Stimulated activated CD4-positive, alpha-beta T cell treated with anti-CD3 and anti-CD28 coated beads, Interleukin-2, amount 100 ng/mL, for 24 hours (primary cell): ENCODE measurements around the gene DOCK6.
"Not testable (repeated sequence)": the region's sequence is repeated elsewhere in the genome, so short reads cannot be mapped to it uniquely, and the experiment has no call there.

ENCODE experiments used
- DNase-seq, 2 donors: peaks; one replicate each; pipeline ENCODE4 v3.0.0-alpha.2; 2020

DOCK6 gene

GRCh38 chr19:11196406-11197287 lies 65.7 kb downstream of the DOCK6 start:
- no peak for DNase-seq

DNA sequence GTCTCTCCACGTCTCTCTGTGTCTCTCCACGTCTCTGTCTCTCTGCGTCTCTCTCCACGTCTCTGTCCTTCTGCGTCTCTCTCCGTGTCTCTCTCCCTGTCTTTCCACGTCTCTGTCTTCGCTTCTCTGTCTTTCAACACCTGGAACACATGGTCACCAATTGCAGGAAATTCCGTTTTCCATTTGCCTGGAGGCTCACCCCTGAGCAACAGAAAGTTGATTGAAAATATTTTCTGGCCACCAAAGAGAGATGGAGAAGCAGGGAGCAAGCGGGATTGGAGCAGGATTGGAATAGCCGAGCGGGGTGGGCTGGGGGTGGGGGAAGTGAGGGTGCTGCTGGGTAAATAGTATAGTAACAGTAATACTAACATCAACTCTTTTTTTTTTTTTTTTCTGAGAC lies 66.6 kb downstream of the DOCK6 start:
- no peak for DNase-seq

- DNase-seq = no peak
These were observed 67.4 kb downstream of the DOCK6 start for GRCh38 chr19:11194656-11195558.

GRCh38 chr19:11194173-11194572 lies 68.2 kb downstream of the DOCK6 start:
- no peak for DNase-seq

DNA sequence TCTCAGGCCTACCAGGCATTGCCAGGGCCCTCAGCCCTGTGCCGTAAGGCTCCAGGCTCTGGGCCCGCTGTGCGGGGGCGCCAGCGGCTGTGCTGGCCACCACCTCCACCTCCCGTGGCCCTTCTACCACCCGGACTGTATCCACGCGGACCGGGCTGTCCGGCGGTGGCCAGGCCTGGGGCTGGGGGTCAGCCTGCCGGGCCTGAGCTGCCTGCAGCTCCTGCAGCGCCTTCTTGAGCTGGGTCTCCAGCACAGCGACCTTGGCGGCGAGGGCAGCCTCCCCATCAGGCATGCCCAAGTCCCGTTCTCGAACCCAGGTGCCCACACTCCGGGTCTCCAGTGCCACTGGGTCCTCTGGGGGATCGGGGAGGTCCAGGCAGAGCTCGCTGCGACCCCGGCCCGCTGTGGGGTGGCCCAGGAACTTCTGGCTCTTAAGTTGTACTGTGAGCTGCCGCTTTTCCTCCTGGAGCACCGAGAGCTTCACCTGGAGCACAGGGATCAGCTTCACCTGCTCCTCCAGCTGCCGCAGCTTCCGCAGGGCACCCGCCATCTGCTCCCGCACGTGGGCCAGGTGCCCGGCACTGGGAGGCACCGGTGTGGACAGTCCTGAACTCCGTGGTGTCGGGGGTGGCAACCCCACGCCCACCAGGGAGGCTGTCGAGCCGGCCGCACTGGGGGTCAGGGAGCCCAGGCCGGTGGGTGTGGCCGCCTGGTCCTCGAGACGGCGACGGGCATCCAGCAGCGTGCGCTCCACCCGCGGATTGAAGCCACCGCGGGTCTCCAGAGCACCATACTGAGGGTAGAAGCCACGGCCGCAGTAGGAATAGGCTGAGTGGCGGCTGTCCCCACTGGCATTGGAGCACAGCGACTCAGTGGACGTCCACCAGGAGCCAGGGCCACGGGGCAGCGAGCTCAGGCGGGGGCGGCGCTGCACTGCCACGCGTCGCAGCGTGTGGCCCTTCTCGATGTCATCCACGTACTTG lies 69.1 kb downstream of the DOCK6 start:
- no peak for DNase-seq

GRCh38 chr19:11191934-11192333 lies 70.4 kb downstream of the DOCK6 start:
- no peak for DNase-seq

DNA sequence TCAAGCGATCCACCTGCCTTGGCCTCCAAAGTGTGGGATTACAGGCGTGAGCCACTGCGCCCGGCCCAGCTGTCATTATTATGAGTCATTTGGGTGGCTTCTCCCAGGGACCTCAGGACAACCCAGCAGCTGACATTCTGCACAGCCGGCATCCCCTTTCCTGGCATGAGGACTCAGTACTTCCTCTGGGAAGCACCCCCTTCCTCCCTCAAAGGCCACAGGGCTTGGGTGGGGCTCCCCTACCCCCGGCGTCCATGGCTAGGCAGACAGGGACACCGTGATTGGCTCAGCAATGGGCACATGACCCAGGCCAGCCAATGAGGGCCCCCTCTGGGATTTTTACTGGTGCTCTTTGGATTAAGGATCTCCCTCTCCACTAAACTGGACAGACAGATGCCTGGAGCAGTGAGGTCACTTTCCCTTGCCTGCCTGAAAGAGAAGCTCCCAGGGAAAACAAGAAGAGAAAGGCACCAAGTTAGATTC lies 71.0 kb downstream of the DOCK6 start:
- no peak for DNase-seq

DNA sequence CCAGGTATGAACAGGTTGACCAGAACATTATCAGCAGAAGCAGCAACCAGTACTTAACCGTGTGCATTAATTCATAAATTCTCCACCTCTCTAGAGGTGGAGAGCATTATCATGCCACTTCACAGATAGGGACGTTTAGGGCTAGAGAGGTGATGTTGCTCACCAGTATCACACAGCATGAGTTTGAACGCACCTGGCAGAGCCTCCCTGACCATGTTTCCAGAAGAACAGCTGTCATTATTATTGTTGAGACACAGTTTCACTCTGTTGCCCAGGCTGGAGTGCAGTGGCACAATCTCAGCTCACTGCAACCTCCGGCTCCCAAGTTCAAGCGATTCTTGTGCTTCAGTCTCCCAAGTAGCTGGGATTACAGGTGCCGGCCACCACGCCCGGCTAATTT lies 71.8 kb downstream of the DOCK6 start:
- DNase-seq = no peak

DNA sequence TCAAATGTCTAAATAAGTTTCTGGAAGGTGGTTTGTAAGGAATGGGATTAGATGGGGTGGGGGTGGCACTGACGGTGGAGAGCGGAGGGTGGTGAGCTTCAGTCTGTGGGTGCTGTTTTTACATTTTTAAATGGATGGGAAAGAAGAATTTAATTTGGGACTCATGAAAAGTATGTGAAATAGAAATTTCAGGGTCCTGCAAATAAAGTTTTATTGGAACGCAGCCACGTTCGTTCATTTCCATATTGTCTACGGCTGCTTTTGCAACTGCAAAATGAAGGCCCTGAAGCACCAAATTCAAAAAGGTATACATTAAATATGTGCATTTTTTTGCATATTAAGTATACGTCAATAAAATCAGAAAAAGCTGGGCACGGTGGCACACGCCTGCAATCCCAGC lies 74.9 kb downstream of the DOCK6 start:
- no peak for DNase-seq

GRCh38 chr19:11182994-11183393 lies 79.3 kb downstream of the DOCK6 start:
- no peak for DNase-seq

DNA sequence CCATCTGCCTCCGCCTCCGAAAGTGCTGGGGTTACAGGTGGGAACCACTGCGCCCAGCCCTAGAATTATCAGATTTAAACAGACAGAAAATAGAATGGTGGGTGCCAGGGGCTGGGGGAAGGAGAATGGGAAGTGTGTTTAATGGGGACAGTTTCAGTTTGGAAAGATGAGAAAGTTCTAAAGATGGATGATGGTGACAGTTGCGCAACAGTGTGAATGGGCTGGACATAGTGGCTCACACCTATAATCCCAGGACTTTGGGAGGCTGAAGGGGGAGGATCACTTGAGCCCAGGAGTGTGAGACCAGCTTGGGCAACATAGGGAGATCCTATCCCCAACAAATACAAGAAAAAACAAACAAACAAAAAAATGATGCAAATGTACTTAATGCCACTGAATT lies 80.8 kb downstream of the DOCK6 start:
- DNase-seq = no peak

- DNase-seq = not testable (repeated sequence)
These were observed 81.3 kb downstream of the DOCK6 start for GRCh38 chr19:11180975-11181374.

DNA sequence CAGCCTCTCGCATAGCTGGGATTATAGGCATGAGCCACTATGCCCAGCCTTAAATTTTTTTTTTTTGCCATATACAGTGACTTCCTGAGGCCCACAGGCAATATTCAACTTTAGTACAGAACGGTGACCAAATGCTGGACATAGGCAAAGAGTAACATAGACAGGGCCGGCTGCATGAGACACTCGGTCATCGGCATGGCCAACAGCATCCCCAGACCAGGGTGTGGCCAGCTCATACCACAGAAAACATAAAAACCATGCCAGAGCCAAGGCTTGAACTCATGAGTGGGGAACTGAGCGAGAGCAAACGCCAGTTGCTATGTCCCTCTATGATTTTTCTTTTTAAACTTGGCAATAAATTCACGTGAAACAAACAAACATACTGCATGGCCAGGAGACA lies 82.0 kb downstream of the DOCK6 start:
- DNase-seq = no peak

DNA sequence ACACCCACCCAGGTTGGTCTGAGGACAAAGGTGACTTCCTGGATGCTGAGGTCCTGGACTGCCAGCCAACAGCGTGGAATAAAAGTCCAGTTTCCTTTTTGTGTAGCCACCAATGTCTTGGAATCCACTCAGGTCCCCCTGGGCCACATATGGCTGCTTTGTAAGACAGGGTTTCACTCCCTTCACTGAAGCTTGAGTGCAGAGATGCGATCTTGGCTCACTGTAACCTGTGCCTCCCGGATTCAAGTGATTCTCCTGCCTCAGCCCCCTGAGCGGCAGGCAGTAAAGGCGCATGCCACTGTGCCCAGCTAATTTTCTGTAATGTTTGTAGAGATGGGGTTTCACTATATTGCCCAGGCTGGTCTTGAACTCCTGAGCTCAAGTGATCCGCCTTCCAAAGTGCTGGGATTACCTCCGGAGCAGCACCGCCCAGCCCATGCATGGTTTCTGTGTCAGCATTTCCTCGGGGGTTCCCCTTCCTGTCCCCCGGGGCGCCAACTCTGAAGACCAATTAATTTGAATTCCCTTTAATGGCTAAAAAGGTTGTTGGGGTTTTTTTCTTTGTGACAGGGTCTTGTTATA lies 82.5 kb downstream of the DOCK6 start:
- DNase-seq = peak in 1 of 2 donors; percentile 22

- DNase-seq = not testable (repeated sequence)
These were observed 83.2 kb downstream of the DOCK6 start for GRCh38 chr19:11179145-11179465.

DNA sequence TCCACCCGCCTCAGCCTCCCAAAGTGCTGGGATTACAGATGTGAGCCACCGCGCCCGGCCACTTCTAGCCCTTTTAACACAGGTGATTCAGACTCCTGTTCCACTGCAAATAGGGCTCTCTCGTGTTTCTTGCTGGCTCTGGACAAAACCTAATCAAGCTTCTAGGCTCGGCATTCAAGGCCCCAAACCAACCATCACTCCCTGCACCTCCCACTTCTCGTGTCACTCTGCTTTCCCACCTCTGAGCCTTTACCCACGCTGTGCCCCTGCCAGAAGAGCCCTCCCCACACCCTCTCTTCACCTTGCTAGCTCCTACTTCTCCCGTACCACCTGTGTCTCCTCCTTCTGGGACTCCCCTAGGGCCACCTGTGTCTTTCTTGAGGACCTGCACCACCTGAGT lies 84.7 kb downstream of the DOCK6 start:
- DNase-seq = no peak

DNA sequence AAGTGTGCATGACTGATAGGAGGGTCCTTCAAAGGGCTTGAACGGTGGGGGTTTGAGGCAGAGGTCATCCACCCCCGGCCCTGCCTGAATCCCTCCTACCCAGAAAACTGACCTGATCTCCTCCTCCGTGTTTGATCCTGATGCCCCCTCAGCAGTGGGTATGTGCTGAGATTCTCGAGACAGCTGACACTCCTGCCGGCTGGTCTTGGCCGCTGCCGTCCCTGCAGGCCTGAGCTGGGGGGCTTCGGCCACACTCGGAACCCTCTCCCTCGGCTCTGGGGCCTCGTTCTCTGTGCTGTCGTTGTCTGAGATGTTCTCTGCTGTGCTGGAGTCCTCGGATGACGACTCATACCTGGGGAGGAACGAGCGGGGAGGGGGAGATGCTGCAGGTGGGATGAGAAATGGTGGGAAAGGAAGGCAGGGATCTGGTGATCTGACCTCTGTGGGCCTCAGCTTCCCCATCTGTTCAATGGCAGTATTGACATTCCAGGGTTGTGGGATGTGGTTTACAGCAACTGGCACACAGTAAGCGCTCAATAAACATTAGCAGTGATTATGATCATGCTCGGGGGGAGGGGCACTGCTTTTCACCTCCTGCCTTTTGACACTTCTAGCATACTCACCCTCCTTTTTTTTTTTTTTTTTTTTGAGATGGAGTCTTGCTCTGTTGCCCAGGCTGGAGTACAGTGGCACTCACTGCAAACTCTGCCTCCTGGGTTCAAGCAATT lies 85.7 kb downstream of the DOCK6 start:
- no peak for DNase-seq

GRCh38 chr19:11175920-11176319 lies 86.4 kb downstream of the DOCK6 start:
- no peak for DNase-seq

DNA sequence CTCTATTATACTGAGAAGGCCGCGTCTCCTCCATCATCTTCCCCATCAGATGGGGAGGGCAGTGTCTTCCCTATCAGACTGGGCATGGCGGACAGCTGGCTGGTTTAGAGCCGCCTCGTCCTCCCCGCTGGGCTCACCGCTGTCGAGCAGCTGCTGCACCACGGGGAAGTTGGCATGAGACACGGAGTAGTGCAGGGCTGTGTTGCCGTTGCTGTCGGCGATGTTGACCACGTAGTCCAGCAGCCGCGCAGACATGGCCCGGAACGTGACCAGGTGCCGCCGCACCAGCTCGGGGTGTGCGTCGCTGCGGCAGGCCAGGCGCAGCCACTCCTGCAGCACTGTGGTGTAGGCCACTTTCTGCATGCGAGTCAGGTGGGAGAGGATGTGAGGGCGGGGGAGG lies 88.0 kb downstream of the DOCK6 start:
- no peak for DNase-seq

- DNase-seq = no peak
These were observed 88.7 kb downstream of the DOCK6 start for GRCh38 chr19:11173516-11174155.

DNA sequence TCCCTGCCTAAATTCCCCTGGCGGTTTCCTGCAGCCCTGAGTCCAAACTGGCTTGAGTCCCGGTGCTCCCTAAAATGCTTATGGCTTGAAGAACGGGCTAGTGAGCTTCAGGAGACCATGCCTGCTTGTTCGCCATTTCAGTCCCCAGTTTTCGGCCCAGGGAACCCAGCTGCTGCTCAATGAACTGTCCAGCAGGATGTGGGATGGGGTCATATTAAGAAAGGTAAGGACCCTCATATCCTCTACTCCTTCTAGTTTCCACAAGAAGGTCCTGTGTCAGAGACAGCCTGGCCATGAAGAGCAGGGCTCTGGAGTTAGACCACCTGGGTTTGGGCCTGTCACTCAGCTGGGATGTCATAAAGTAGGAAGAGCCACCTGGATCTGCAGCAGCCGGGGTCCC lies 89.7 kb downstream of the DOCK6 start:
- no peak for DNase-seq
